Astrocyte (in vitro differentiated cells and primary cell): ENCODE measurements around the gene ONECUT2.

Experiments
- EZH2 ChIP-seq: IDR thresholded peaks from 2 replicates; pipeline ENCODE4 v1.6.1; 2012; ENCODE audit warnings: mild to moderate bottlenecking, low read length, inconsistent platforms; ENCODE audit not compliant: insufficient read depth
- TF ChIP-seq, protein P1 (sequence below): IDR thresholded peaks from 2 replicates; pipeline ENCODE4 v1.5.1; 2011; ENCODE audit warnings: low read depth, mild to moderate bottlenecking, inconsistent platforms, low read length, moderate library complexity; ENCODE audit not compliant: insufficient read depth

DNA sequence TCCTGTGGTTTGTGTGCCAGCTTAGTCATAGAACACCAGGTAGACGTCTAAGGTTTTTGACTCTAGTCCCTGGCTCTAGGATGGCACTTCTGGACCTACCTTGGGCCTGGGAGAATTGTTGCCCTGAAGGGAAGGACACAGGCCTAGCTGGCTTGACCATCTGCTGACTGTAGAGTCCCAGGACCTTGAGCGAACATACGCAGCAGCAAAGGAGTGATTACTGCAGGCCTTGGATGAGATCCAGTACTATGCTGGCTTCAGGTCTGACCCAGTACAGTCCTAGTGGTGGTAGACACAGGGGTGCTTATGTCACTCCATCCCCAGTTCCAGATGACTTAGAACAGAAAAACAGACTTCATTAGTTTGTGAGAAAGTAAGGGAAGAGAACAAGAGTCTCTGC, 45.1 kb upstream of the ONECUT2 start:
- TF ChIP-seq, protein P1, sequence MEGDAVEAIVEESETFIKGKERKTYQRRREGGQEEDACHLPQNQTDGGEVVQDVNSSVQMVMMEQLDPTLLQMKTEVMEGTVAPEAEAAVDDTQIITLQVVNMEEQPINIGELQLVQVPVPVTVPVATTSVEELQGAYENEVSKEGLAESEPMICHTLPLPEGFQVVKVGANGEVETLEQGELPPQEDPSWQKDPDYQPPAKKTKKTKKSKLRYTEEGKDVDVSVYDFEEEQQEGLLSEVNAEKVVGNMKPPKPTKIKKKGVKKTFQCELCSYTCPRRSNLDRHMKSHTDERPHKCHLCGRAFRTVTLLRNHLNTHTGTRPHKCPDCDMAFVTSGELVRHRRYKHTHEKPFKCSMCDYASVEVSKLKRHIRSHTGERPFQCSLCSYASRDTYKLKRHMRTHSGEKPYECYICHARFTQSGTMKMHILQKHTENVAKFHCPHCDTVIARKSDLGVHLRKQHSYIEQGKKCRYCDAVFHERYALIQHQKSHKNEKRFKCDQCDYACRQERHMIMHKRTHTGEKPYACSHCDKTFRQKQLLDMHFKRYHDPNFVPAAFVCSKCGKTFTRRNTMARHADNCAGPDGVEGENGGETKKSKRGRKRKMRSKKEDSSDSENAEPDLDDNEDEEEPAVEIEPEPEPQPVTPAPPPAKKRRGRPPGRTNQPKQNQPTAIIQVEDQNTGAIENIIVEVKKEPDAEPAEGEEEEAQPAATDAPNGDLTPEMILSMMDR, result no peak
- TF ChIP-seq EZH2, result no peak
